Measurements from ENCODE around the gene AMN1.
A peak's percentile ranks its signal among the peaks of the same experiment; 100 is the strongest.
"Not testable (repeated sequence)": the region's sequence is repeated elsewhere in the genome, so short reads cannot be mapped to it uniquely, and the experiment has no call there.

AMN1 gene

DNA sequence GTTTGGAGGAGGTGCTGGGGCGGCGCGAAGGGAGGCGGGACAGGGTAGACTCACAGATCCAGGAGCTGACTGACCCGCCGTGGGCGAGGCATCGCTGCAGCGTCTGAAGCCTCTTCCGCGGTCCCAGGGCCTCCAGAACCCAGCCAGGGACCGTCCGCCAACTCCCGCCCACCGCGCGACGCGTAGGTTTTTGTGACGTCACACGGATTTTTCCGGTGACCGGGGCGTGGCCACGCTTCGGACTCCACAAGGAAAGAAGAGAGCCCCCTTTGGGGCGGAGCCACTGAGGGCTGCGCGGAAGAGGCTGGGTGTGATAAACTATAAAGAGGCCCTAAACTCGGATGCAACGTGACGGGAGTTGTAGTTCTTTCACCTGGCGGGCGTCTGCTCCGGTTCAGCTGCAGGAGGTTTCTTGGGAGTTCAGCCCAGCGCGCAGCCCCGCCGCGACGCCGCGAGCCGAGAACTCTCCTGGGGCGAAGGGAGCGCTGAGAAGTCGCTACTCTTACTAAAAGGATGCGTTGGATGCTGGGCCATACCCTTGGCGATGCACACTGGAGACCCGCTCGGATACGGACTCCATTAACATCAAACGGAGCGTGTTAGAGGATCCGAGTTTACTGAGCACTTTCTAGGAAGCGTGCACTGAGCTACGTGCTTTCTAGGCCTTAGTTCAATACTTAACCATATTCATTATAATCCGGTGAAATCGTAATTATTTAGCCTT is at the start of gene AMN1:
Gene AMN1 (minus strand): TSS at position 105 of the 724 bp plus-strand sequence. CDS start 13 bp downstream, at position 92.
- peak; percentile 96 for DNase-seq (ENCODE audit: low spot score)

GRCh38 chr12:31773867-31774266 is 45.0 kb upstream of the AMN1 start:
- peak; percentile 32 for DNase-seq (ENCODE audit: low spot score)

GRCh38 chr12:31773223-31773750 is 44.5 kb upstream of the AMN1 start:
- DNase-seq (ENCODE audit: low spot score) = peak; percentile 18

DNA sequence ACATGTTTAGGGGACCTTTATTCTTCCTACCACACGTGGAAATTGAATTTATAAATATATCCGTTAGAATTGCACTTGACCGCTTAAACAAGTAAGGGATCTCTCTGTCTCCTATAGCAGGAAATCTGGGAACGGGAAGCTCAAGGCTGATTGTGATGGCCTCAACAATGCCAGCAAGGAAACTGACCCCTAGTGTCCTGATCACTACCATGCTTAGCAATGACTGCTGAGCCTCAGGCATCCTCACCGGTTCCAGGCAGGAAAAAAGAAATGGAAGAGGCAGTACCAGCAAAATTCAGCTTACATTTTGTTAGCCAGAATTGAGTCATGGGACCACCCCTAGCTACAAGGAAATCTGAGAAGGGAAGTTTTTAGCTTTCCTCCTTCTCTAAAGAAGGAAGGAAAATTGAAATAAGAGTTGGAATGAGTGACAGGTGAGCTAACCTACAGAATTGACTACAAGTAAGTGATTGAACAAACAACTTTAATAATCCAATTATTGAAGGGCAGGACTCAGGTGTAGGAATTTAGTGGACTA is 43.9 kb upstream of the AMN1 start:
- DNase-seq (ENCODE audit: low spot score) = peak; percentile 46

GRCh38 chr12:31772186-31772585 is 43.4 kb upstream of the AMN1 start:
- DNase-seq (ENCODE audit: low spot score) = no peak

DNA sequence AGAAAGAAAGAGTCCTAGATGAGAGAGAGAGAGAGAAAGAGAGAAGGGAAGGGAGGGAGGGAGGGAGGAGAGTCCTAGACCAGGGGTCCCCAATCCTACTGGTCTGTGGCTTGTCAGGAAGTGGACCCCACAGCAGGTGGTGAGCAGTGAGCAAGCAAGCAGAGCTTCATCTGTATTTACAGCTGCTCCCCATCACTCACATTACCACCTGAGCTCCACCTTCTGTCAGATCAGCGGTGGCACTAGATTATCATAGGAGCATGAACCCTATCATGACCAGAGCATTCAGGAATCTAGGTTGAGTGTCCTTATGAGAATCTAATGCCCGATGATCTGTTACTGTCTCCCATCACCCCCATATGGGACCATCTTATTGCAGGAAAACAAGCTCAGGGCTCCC is 39.2 kb upstream of the AMN1 start:
- DNase-seq (ENCODE audit: low spot score) = no peak

DNA sequence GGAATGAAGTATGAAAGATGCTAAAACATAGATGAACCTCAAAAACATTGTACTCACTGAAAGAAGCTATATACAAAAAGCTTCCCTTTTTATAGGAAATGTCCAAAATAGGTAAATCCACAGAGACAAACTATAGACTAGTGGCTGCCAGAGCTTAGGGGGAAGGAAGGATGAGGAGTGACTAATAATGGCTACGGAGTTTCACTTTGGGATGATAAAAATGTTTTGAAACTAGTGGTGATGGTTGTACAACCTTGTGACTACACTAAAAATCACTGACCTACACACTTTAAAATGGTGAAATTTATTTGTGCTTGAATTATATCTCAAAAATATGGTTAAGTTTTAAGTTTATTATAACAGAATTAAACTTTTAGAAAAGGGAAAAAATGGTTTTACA is 37.1 kb upstream of the AMN1 start:
- DNase-seq (ENCODE audit: low spot score) = no peak

- DNase-seq (ENCODE audit: low spot score) = no peak
Measured at GRCh38 chr12:31759632-31760459, 31.0 kb upstream of the AMN1 start.

GRCh38 chr12:31758297-31758696 is 29.5 kb upstream of the AMN1 start:
- DNase-seq (ENCODE audit: low spot score) = not testable (repeated sequence)

DNA sequence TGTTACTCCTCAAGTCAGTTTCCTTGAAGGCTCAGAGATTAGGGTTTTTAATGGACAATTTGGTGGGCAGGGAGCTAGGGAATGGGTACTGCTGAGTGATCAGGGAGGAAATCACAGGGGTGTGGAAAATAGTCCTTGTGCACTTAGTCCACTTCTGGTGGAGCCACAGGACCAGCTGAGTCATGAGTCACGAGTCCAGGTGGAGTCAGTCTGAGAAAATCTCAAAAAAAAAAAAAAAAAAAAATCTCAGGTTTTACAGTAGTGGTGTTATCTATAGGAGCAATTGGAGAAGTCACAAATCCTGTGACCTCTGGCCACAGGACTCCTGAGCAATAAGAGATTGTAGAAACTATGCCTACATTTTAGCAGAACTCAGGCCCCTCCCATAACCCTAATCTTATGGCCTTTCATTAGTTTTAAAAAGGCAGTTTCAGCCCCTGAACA is 28.2 kb upstream of the AMN1 start:
- DNase-seq (ENCODE audit: low spot score) = no peak

- no peak for DNase-seq (ENCODE audit: low spot score)
Measured at GRCh38 chr12:31752450-31752849, 23.6 kb upstream of the AMN1 start.

DNA sequence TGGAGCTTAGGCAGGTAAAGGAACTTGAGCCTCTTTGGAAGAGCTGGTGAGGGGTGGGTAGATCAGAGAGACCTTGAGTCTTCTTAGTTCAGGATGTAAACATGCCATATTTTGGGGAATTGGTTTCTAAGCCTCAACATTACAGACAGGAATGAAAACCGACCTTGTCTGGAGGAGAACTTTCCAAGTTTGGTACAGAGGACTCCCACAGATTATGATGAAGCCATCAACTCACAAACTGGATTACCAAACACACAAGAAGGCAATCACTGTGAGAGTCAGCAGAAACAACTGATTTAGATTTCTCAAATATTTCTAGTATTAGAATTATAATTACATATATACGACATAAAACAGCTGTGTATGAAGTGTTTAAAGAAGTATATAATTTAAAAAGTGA is 22.3 kb upstream of the AMN1 start:
- no peak for DNase-seq (ENCODE audit: low spot score)

DNA sequence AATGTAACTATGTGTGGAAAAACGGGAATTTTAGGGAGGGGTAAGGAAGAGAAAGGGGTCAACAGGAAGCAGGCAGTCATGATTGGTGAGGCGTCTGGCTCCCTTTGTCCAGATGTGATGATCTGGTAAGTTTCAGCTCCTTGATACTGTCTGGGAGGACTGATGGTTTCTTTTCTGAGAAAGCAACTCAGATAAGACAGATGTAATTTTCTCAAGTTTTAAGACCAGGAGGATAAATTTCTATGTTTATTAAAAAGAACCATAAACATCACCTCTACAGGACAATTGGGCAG is 21.9 kb upstream of the AMN1 start:
- no peak for DNase-seq (ENCODE audit: low spot score)

DNA sequence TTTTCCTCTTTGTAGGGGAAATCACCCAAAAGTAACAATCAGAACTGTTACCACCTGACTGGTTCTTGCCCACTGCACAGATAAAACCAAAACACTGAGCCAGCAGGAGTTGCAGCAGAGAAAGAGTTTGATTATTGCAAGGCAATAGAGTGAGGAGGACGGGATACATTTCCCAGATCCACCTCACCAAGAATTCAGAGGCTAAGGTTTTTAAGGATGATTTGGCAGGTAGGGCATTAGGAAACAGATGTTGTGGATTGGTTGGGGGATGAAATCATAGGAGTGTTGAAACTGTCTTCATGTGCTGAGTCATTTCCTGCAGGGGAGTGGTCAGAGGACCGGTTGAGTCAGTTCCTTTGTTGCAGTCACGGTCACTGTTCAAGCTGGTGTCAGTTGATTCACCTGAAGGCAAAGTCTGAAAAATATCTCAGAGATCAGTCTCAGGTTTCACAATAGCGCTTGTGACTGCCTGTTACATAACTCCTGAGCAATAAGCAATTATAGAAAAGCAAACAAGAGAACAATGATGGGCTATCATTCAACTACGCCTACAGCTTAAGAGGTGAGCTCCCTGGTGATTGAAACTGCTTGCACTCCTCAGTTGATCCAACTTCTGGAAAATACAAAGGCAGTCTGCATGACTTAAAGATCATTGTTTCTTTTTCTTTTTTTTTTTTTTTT is 20.3 kb upstream of the AMN1 start:
- peak; percentile 70 for DNase-seq (ENCODE audit: low spot score)

- no peak for DNase-seq (ENCODE audit: low spot score)
Measured at GRCh38 chr12:31745242-31745641, 16.4 kb upstream of the AMN1 start.

- DNase-seq (ENCODE audit: low spot score) = not testable (repeated sequence)
Measured at GRCh38 chr12:31744363-31744762, 15.5 kb upstream of the AMN1 start.

DNA sequence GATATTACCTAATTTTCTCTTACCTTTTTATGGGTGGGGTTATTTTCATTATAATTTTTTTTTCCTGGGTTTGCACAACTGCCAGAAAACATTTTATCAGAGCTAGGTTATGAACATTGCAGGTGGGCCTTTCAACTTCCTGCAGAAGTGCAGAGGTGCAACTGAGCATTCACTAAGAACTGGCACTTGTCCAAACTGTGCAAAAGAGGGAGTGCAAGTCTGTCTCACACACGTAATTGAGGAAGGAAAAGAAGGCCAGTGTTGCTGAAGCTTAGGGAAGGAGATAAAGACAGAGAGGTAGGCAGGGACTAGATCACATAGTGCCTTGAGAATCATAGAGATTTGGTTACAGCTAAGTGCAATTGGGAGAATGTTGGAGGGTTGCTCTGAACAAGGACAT is 14.1 kb upstream of the AMN1 start:
- no peak for DNase-seq (ENCODE audit: low spot score)

GRCh38 chr12:31740628-31741027 is 11.8 kb upstream of the AMN1 start:
- DNase-seq (ENCODE audit: low spot score) = no peak

DNA sequence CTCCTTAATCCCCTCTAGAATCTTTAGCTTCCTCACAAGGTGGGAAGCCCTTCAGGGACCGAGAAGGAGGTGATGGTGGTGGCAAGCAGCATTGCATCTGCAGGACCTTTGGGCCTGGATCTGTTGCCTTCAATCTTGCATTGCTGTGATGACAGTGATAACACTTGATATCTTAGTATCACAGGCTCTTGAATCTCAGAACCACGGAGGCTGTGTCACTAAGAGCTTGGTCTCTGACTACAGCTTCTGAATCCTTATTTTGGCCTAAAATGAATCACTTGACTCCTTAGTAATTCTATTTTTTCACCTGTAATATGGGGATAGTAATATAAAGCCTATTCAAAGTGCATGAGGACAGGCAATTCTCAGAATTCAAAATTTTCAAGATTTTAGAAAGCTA is 8.9 kb upstream of the AMN1 start:
- DNase-seq (ENCODE audit: low spot score) = no peak

DNA sequence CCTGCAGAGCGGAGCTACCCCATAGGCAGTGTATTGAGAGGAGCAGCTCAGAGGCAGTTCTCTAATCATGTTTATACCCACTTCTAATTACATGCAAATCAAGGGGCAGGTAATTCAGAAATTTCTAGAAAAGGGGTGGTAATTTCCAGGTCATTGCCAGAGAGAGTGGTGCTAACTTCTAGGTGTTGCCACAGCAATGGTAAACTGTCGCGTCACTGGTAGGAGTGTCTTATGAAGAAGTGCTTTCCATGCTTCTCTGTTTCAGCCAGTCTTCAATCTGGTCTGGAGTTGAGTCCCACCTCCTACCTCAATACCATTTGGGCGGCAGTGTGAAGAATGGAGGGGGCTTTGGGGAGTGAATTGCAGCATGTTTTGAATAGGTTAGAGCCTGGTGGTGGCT is 8.5 kb upstream of the AMN1 start:
- DNase-seq (ENCODE audit: low spot score) = no peak

GRCh38 chr12:31736472-31736871 is 7.7 kb upstream of the AMN1 start:
- DNase-seq (ENCODE audit: low spot score) = no peak

All from iPS-NIHi11 (cell line).